Esophagus muscularis mucosa (tissue), 4 donors: ENCODE measurements around the gene TFAP2E.

Experiments used
- EP300 ChIP-seq: sonication (generic); formaldehyde crosslinking; IDR thresholded peaks from one replicate; pipeline ENCODE4 v1.6.1; 2017; ENCODE audit warnings: antibody characterized with exemption
- POLR2A ChIP-seq: fragments of 450-650 bp; IDR thresholded peaks from one replicate; pipeline ENCODE4 v1.6.1; 2017; ENCODE audit warnings: antibody characterized with exemption, moderate library complexity, mild to moderate bottlenecking, low read depth
- POLR2AphosphoS5 ChIP-seq, 2 donors: sonication (generic); formaldehyde crosslinking; IDR thresholded peaks; one replicate each; pipeline ENCODE4 v1.6.1; 2017; ENCODE audit warnings: antibody characterized with exemption in 2 of 2
- TF ChIP-seq, protein P1 (sequence below), 3 experiments: fragments of 200-600 bp in 2 of 3; fragments of 450-650 bp in 1 of 3; sonication (generic) in 2 of 3; IDR thresholded peaks; one replicate each; pipeline ENCODE4 v1.5.1; 2017 to 2019; ENCODE audit warnings: antibody characterized with exemption in 3 of 3, mild to moderate bottlenecking in 2 of 3, moderate library complexity in 1 of 3

DNA sequence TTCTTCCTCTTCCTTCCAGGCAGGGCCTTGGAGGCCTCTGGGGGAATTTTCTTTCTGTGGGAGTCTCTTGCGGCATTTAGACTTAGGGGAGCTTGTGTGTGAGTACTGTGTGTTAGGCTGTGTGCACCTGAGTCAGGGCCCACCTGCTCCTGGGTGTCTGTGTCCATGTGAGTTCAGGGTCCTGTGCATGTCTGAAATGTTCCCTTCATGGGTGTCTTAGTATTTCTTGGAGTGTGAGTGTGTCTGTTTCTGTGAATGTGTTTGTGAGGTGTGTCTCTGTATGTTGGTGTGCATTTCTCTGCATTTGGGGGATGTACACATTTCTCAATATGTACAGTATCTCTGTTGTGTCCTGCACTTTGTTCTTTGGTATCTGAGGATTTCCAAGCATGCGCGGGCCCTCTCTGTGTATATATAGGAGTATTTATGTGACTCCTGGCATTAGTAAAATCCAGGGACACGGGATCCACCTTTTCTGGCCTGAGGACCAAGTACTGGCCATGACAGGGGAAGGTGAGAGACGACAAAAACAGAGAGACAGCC lies 2.4 kb downstream of the TFAP2E start:
- TF ChIP-seq, protein P1, sequence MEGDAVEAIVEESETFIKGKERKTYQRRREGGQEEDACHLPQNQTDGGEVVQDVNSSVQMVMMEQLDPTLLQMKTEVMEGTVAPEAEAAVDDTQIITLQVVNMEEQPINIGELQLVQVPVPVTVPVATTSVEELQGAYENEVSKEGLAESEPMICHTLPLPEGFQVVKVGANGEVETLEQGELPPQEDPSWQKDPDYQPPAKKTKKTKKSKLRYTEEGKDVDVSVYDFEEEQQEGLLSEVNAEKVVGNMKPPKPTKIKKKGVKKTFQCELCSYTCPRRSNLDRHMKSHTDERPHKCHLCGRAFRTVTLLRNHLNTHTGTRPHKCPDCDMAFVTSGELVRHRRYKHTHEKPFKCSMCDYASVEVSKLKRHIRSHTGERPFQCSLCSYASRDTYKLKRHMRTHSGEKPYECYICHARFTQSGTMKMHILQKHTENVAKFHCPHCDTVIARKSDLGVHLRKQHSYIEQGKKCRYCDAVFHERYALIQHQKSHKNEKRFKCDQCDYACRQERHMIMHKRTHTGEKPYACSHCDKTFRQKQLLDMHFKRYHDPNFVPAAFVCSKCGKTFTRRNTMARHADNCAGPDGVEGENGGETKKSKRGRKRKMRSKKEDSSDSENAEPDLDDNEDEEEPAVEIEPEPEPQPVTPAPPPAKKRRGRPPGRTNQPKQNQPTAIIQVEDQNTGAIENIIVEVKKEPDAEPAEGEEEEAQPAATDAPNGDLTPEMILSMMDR (IDR thresholded peaks at IDR 0.05): no peak
- TF ChIP-seq EP300 (no peak), POLR2AphosphoS5 (IDR thresholded peaks at IDR 0.05) (no peak), POLR2A (no peak)
